ENCODE data around the gene SLC27A4.

- TF ChIP-seq CTCF (IDR thresholded peaks at IDR 0.05) (no peak), POLR2A (IDR thresholded peaks at IDR 0.05) (no peak)
Measured at GRCh38 chr9:128293091-128293490, 47.2 kb upstream of the SLC27A4 start.
